SK-N-SH (cell line): ENCODE data around the gene CNTN4. TPM values are rescaled to one million over a fixed set of nuclear protein-coding genes. Genes with fewer than 3 reads are reported as not detected.

ENCODE experiments used
- CTCF ChIA-PET: fragments of 300-600, 350-600 bp; formaldehyde crosslinking; extraction: SDS; loops from one replicate; lab custom pipeline; 2021; lab: Yijun Ruan, JAX
- POLR2A ChIA-PET: fragments of 350-600 bp; sonication (Branson Sonifier 250); formaldehyde crosslinking; extraction: SDS; loops from one replicate; lab custom pipeline; 2020; ENCODE audit warnings: antibody characterized with exemption, inconsistent platforms; lab: Yijun Ruan, JAX
- DNase-seq: peaks from one replicate; pipeline ENCODE4 v3.0.0; 2012
- H2AFZ ChIP-seq: fragments of 200-600 bp; sonication (generic); 2 replicates; pipeline ENCODE4 v1.8.1; 2016; ENCODE audit warnings: antibody characterized with exemption, mild to moderate bottlenecking, low read depth
- H3F3A ChIP-seq: fragments of 200-600 bp; sonication (generic); replicated peaks from 2 replicates; pipeline ENCODE3; 2016; ENCODE audit warnings: antibody characterized with exemption, mild to moderate bottlenecking; ENCODE audit not compliant: insufficient read depth
- H3K27ac ChIP-seq, 2 experiments: fragments of 200-500 bp in 1 of 2; fragments of 200-600 bp in 1 of 2; sonication (Bioruptor generic) in 1 of 2; sonication (generic), shearing (Covaris generic) in 1 of 2; 2 replicates each; pipeline versions ENCODE4 v1.5.1 to v1.6.1; 2014 to 2016; ENCODE audit warnings: low read depth in 2 of 2, inconsistent platforms in 1 of 2, low read length in 1 of 2, mild to moderate bottlenecking in 1 of 2, mixed read lengths in 1 of 2
- H3K27me3 ChIP-seq: fragments of 200-600 bp; sonication (generic), shearing (Covaris generic); 2 replicates; pipeline ENCODE4 v1.6.1; 2016; ENCODE audit warnings: mixed run types; ENCODE audit not compliant: insufficient read depth
- H3K36me3 ChIP-seq, 2 experiments: fragments of 200-500 bp in 1 of 2; fragments of 200-600 bp in 1 of 2; sonication (Bioruptor generic) in 1 of 2; sonication (generic) in 1 of 2; replicated peaks in 1 of 2; 2 replicates each; pipeline versions ENCODE3 to v1.5.1; 2014 to 2016; ENCODE audit warnings: low read length in 1 of 2, mild to moderate bottlenecking in 1 of 2; ENCODE audit not compliant: insufficient read depth in 2 of 2, control insufficient read depth in 1 of 2
- H3K4me1 ChIP-seq, 2 experiments: fragments of 200-500 bp in 1 of 2; fragments of 200-600 bp in 1 of 2; sonication (Bioruptor generic) in 1 of 2; sonication (generic), shearing (Covaris generic) in 1 of 2; 2 replicates each; pipeline versions ENCODE4 v1.5.1 to v1.6.1; 2014 to 2016; ENCODE audit warnings: low read depth in 1 of 2, low read length in 1 of 2, mixed run types in 1 of 2; ENCODE audit not compliant: insufficient read depth in 2 of 2, control insufficient read depth in 1 of 2
- H3K4me2 ChIP-seq: fragments of 200-600 bp; sonication (generic), shearing (Covaris generic); 2 replicates; pipeline ENCODE4 v1.6.1; 2017; ENCODE audit warnings: mixed run types
- H3K4me3 ChIP-seq, 2 experiments: fragments of 200-500 bp in 1 of 2; fragments of 200-600 bp in 1 of 2; sonication (Bioruptor generic) in 1 of 2; sonication (generic), shearing (Covaris generic) in 1 of 2; 2 replicates each; pipeline versions ENCODE4 v1.5.1 to v1.8.1; 2014 to 2016; ENCODE audit warnings: low read depth in 2 of 2, inconsistent platforms in 1 of 2, low read length in 1 of 2, mild to moderate bottlenecking in 1 of 2, mixed read lengths in 1 of 2, moderate library complexity in 1 of 2
- H3K79me2 ChIP-seq: fragments of 200-600 bp; sonication (generic); 2 replicates; pipeline ENCODE4 v1.8.1; 2017; ENCODE audit warnings: mild to moderate bottlenecking; ENCODE audit not compliant: insufficient read depth
- H3K9ac ChIP-seq: fragments of 200-600 bp; sonication (generic); 2 replicates; pipeline ENCODE4 v1.6.1; 2017; ENCODE audit warnings: mixed run types
- H3K9me2 ChIP-seq: fragments of 200-600 bp; sonication (generic); 2 replicates; pipeline ENCODE4 v1.6.1; 2017; ENCODE audit warnings: mixed run types
- H3K9me3 ChIP-seq: fragments of 200-600 bp; sonication (generic); 2 replicates; pipeline ENCODE4 v1.6.1; 2017; ENCODE audit warnings: mixed run types, mild to moderate bottlenecking, moderate library complexity
- H4K20me1 ChIP-seq: fragments of 200-600 bp; sonication (generic); 2 replicates; pipeline ENCODE4 v1.6.1; 2017; ENCODE audit warnings: mild to moderate bottlenecking, mixed run types; ENCODE audit not compliant: insufficient read depth
- CHD2 ChIP-seq: fragments of 150-350 bp; IDR thresholded peaks from 2 replicates; pipeline ENCODE4 v1.6.1; 2018; ENCODE audit warnings: low read length; ENCODE audit not compliant: partially characterized antibody
- EZH2phosphoT487 ChIP-seq: fragments of 200-600 bp; sonication (generic); IDR thresholded peaks from 2 replicates; pipeline ENCODE4 v1.6.1; 2017; ENCODE audit warnings: low read depth, mixed run types, mild to moderate bottlenecking, antibody characterized with exemption, moderate library complexity, borderline replicate concordance
- FOXJ3 ChIP-seq: sonication (generic); formaldehyde crosslinking; IDR thresholded peaks from 2 replicates; pipeline ENCODE4 v1.5.1; 2020; ENCODE audit warnings: mild to moderate bottlenecking, missing genetic modification reagents
- FOXM1 ChIP-seq: IDR thresholded peaks from 2 replicates; pipeline ENCODE4 v1.4.0; 2012; ENCODE audit warnings: low read depth, mild to moderate bottlenecking
- GATA2 ChIP-seq: sonication (generic); formaldehyde crosslinking; IDR thresholded peaks from 2 replicates; pipeline ENCODE4 v1.5.0; 2020; ENCODE audit warnings: mild to moderate bottlenecking, missing genetic modification reagents
- JUND ChIP-seq: IDR thresholded peaks from 2 replicates; pipeline ENCODE4 v1.4.0; 2012
- MXI1 ChIP-seq: IDR thresholded peaks from 2 replicates; pipeline ENCODE4 v1.6.1; 2012; ENCODE audit warnings: mild to moderate bottlenecking, low read depth, low read length, improper control_type of control experiment
- NFIC ChIP-seq: IDR thresholded peaks from 2 replicates; pipeline ENCODE4 v1.4.0; 2012; ENCODE audit warnings: borderline replicate concordance
- POLR2AphosphoS5 ChIP-seq: IDR thresholded peaks from 2 replicates; pipeline ENCODE4 v1.6.1; 2012; ENCODE audit warnings: low read depth, low read length
- RAD21 ChIP-seq: IDR thresholded peaks from 2 replicates; pipeline ENCODE4 v1.6.1; 2012; ENCODE audit warnings: mild to moderate bottlenecking, low read length
- RFX5 ChIP-seq: IDR thresholded peaks from 2 replicates; pipeline ENCODE4 v1.6.1; 2012; ENCODE audit warnings: mild to moderate bottlenecking, improper control_type of control experiment, low read length
- TAF1 ChIP-seq: IDR thresholded peaks from 2 replicates; pipeline ENCODE4 v1.6.1; 2012; ENCODE audit warnings: low read depth, mild to moderate bottlenecking, low read length, moderate library complexity, borderline replicate concordance
- TEAD4 ChIP-seq: IDR thresholded peaks from 2 replicates; pipeline ENCODE4 v1.4.0; 2012; ENCODE audit warnings: mild to moderate bottlenecking, borderline replicate concordance; ENCODE audit not compliant: insufficient read depth
- USF2 ChIP-seq: fragments of 150-350 bp; IDR thresholded peaks from 2 replicates; pipeline ENCODE4 v1.6.1; 2017; ENCODE audit warnings: antibody characterized with exemption, low read length, low read depth, borderline replicate concordance
- WGBS: methylation state at CpG from one replicate; pipeline ENCODE4 v1.1.6; 2017; ENCODE audit warnings: low lambda C conversion rate; 5-methylcytosine and 5-hydroxymethylcytosine counted together
- polyA plus RNA-seq, 3 experiments: library from polyadenylated mRNA; depleted of rRNA; stranded (reverse); fragments of >200 nt; gene quantifications; 2 replicates each; pipeline ENCODE4 v1.2.3, GENCODE V29; 2012
- TF ChIP-seq, protein P1 (sequence below): IDR thresholded peaks from 2 replicates; pipeline ENCODE4 v1.4.0; 2012; ENCODE audit warnings: low read depth
- TF ChIP-seq, protein P2 (sequence below): fragments of 200-600 bp; sonication (generic); IDR thresholded peaks from 2 replicates; pipeline ENCODE4 v1.6.1; 2017; ENCODE audit warnings: antibody characterized with exemption, mild to moderate bottlenecking, moderate library complexity

CNTN4 gene
- polyA plus RNA-seq, 1 of the 3 experiments (the other 2 are of a cell fraction): 0.12 TPM

GRCh38 chr3:2875699-2876098 lies 777.0 kb downstream of the CNTN4 start:
- Histone ChIP-seq H3K4me1 (peaks cover 0 to 3% of the 10 kb centered on the region in 2 experiments; a peak in 1 of 4 replicates), H3F3A (no peaks in the 10 kb centered on the region), H3K9me2 (no peaks in the 10 kb centered on the region), H2AFZ (no peak overlapping the region), H3K27me3 (no peaks in the 10 kb centered on the region), H3K9ac (no peak overlapping the region), H3K27ac (no peak overlapping the region), H3K4me2 (no peak overlapping the region), H3K36me3 (no peaks in the 10 kb centered on the region), H3K9me3 (no peaks in the 10 kb centered on the region), H3K4me3 (no peak overlapping the region), H3K79me2 (no peaks in the 10 kb centered on the region), H4K20me1 (no peaks in the 10 kb centered on the region)
- WGBS: 63% methylated on average over 3 of the region's 3 CpGs
- DNase-seq: no peak
- no peak for TF ChIP-seq RFX5
- TF ChIP-seq GATA2 (CRISPR knock-in tag): no peak
- no peak for TF ChIP-seq NFIC
- TF ChIP-seq FOXJ3 (CRISPR knock-in tag): no peak
- no peak for TF ChIP-seq USF2
- ChIA-PET POLR2A (no interaction called here), CTCF (no interaction called here)

DNA sequence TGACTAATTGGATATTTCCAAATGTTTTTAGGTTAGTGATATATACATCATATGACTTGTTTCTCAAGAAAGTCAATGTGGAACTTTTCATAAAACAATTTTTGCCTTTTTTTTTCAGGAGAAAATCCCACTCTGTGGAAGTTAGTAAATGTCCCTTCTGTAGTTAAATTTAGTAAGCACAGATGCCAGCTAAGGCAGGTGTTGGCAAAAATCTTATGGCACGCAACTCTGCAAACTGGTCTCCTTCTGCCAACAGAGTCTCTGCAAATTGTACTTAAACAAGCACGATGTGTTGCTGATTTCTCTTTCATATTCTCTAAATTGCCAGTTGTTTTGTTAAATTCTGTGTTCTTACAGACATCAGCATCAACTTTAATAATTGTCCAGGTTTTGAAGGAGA lies 777.7 kb downstream of the CNTN4 start:
- Histone ChIP-seq H4K20me1 (no peaks in the 10 kb centered on the region), H3K9me3 (no peaks in the 10 kb centered on the region), H3K27ac (no peak overlapping the region), H3K79me2 (no peaks in the 10 kb centered on the region), H3K27me3 (no peaks in the 10 kb centered on the region), H3K9ac (no peak overlapping the region), H3K4me1 (no peaks in the 10 kb centered on the region), H3K36me3 (no peaks in the 10 kb centered on the region), H2AFZ (no peak overlapping the region), H3F3A (no peaks in the 10 kb centered on the region), H3K4me3 (no peak overlapping the region), H3K4me2 (no peak overlapping the region), H3K9me2 (no peaks in the 10 kb centered on the region)
- 28% methylated on average over 2 of the region's 2 CpGs for WGBS
- DNase-seq: no peak
- CTCF ChIA-PET: no interaction called here
- TF ChIP-seq EZH2phosphoT487: no peak
- TF ChIP-seq JUND: no peak
- no peak for TF ChIP-seq POLR2AphosphoS5
- TF ChIP-seq NFIC: no peak
- no peak for TF ChIP-seq TAF1
- no peak for TF ChIP-seq TEAD4
- no peak for TF ChIP-seq CHD2
- TF ChIP-seq, protein P1, sequence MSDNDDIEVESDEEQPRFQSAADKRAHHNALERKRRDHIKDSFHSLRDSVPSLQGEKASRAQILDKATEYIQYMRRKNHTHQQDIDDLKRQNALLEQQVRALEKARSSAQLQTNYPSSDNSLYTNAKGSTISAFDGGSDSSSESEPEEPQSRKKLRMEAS: no peak
- TF ChIP-seq, protein P2, sequence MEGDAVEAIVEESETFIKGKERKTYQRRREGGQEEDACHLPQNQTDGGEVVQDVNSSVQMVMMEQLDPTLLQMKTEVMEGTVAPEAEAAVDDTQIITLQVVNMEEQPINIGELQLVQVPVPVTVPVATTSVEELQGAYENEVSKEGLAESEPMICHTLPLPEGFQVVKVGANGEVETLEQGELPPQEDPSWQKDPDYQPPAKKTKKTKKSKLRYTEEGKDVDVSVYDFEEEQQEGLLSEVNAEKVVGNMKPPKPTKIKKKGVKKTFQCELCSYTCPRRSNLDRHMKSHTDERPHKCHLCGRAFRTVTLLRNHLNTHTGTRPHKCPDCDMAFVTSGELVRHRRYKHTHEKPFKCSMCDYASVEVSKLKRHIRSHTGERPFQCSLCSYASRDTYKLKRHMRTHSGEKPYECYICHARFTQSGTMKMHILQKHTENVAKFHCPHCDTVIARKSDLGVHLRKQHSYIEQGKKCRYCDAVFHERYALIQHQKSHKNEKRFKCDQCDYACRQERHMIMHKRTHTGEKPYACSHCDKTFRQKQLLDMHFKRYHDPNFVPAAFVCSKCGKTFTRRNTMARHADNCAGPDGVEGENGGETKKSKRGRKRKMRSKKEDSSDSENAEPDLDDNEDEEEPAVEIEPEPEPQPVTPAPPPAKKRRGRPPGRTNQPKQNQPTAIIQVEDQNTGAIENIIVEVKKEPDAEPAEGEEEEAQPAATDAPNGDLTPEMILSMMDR: no peak
- TF ChIP-seq MXI1: no peak
- no peak for TF ChIP-seq RFX5
- TF ChIP-seq FOXM1: no peak
- no peak for TF ChIP-seq RAD21
- POLR2A ChIA-PET: no interaction called here
